Ishikawa (cell line): ENCODE measurements around the gene SETDB1.

Source experiments
- CEBPB ChIP-seq: IDR thresholded peaks from 2 replicates; pipeline ENCODE4 v1.6.1; 2012
- CREB1 ChIP-seq: IDR thresholded peaks from 2 replicates; pipeline ENCODE4 v1.6.1; 2012; ENCODE audit warnings: low read depth
- EGR1 ChIP-seq: IDR thresholded peaks from 2 replicates; pipeline ENCODE4 v1.6.1; 2012
- EP300 ChIP-seq: IDR thresholded peaks from 2 replicates; pipeline ENCODE4 v1.6.1; 2012; ENCODE audit warnings: borderline replicate concordance
- NFIC ChIP-seq: IDR thresholded peaks from 2 replicates; pipeline ENCODE4 v1.6.1; 2012
- RAD21 ChIP-seq: IDR thresholded peaks from 2 replicates; pipeline ENCODE4 v1.6.1; 2012; ENCODE audit warnings: low read depth
- REST ChIP-seq: IDR thresholded peaks from 2 replicates; pipeline ENCODE4 v1.6.1; 2012; ENCODE audit warnings: low read depth, mild to moderate bottlenecking
- TAF1 ChIP-seq: IDR thresholded peaks from 2 replicates; pipeline ENCODE4 v1.6.1; 2012; ENCODE audit warnings: low read depth, mild to moderate bottlenecking
- USF1 ChIP-seq: IDR thresholded peaks from 2 replicates; pipeline ENCODE4 v1.6.1; 2012
- YY1 ChIP-seq: IDR thresholded peaks from 2 replicates; pipeline ENCODE4 v1.6.1; 2012; ENCODE audit warnings: low read depth

GRCh38 chr1:150922519-150922975 lies 3.6 kb upstream of the SETDB1 start:
- no peak for TF ChIP-seq EP300
- no peak for TF ChIP-seq REST
- no peak for TF ChIP-seq CREB1
- peak; percentile 64 for TF ChIP-seq RAD21
- no peak for TF ChIP-seq EGR1
- TF ChIP-seq TAF1: no peak
- no peak for TF ChIP-seq CEBPB
- no peak for TF ChIP-seq USF1
- no peak for TF ChIP-seq NFIC
- TF ChIP-seq YY1: no peak
